Measurements from ENCODE around the gene SPAG9. TPM values are rescaled to one million over a fixed set of nuclear protein-coding genes. Genes with fewer than 3 reads are reported as not detected.

Gene SPAG9
- total RNA-seq, 1 experiment from 2014 or later = 54.3 TPM

GRCh38 chr17:51000835-51001638, 119.6 kb downstream of the SPAG9 start:
- Mint-ChIP-seq H3K4me1 (no peaks in the 10 kb centered on the region), H3K4me3 (no peak overlapping the region), H3K27ac (peak overlapping the region in 1 of 3 experiments; percentile 67; a peak in 1 of 7 replicates), H3K36me3 (ENCODE audit: insufficient read depth in 1 of 3, low read depth in 3 of 3) (peaks cover 15 to 51% (median 38%) of the 10 kb centered on the region in 3 experiments; a peak in 6 of 7 replicates), H3K27me3 (ENCODE audit: low read depth) (no peaks in the 10 kb centered on the region), H3K9me3 (no peaks in the 10 kb centered on the region)
- H3K79me1 ChIP-seq (ENCODE audit: insufficient read depth, low read depth, low read length, poor library complexity, severe bottlenecking) = no peaks in the 10 kb centered on the region
- H3K4me2 ChIP-seq (ENCODE audit: insufficient read depth, insufficient read length, low read length) = no peak overlapping the region
- H3K14ac ChIP-seq (ENCODE audit: insufficient read depth, low read length) = no peak overlapping the region
- TF ChIP-seq CTCF (conservative IDR thresholded peaks at IDR 0.05) = peak; percentile 78
- no peaks in the 10 kb centered on the region for H4K20me1 ChIP-seq (ENCODE audit: control insufficient read depth, insufficient read depth, insufficient read length)
- no peak overlapping the region for H2BK5ac ChIP-seq (ENCODE audit: insufficient read length, low read length)
- no peak overlapping the region for H3K23ac ChIP-seq (ENCODE audit: insufficient read length, low read depth, low read length)
- H3K79me2 ChIP-seq (ENCODE audit: insufficient read depth, low read length) = no peaks in the 10 kb centered on the region
- H3K4me1 ChIP-seq (ENCODE audit: insufficient read depth, low read length) = no peaks in the 10 kb centered on the region
- no peak for DNase-seq
- no peak overlapping the region for H2BK20ac ChIP-seq (ENCODE audit: low read depth, low read length, poor library complexity, severe bottlenecking)
- no peak overlapping the region for H3K4ac ChIP-seq (ENCODE audit: low read depth, low read length)
- H2BK12ac ChIP-seq (ENCODE audit: insufficient read length, low read depth, low read length) = no peak overlapping the region
- no peak overlapping the region for H4K8ac ChIP-seq (replicated peaks; ENCODE audit: insufficient read length, low read depth, low read length)
- no peak overlapping the region for H3K18ac ChIP-seq (ENCODE audit: insufficient read length, low read depth, low read length)
- H3T11ph ChIP-seq (ENCODE audit: low read length) = no peak overlapping the region
- no peak overlapping the region for H2AFZ ChIP-seq (ENCODE audit: low read length)
- no peak overlapping the region for H4K5ac ChIP-seq (ENCODE audit: insufficient read length, low read depth, low read length)
- no peaks in the 10 kb centered on the region for H3K9me3 ChIP-seq (ENCODE audit: control insufficient read depth, low read depth, low read length)
- H2AK5ac ChIP-seq (ENCODE audit: insufficient read length, low read length) = no peak overlapping the region
- H2BK15ac ChIP-seq (ENCODE audit: low read depth, low read length) = no peak overlapping the region
- H4K91ac ChIP-seq (ENCODE audit: insufficient read length, low read depth, low read length) = no peak overlapping the region
- no peak overlapping the region for H2BK120ac ChIP-seq (ENCODE audit: low read depth, low read length, poor library complexity, severe bottlenecking)
- no peaks in the 10 kb centered on the region for H3K23me2 ChIP-seq (ENCODE audit: insufficient read length, low read depth, low read length, poor library complexity, severe bottlenecking)
- H3K27me3 ChIP-seq (ENCODE audit: insufficient read depth, low read length) = no peaks in the 10 kb centered on the region
- H3K56ac ChIP-seq (ENCODE audit: insufficient read length, low read depth, low read length) = no peak overlapping the region
- no peak overlapping the region for H3K27ac ChIP-seq (ENCODE audit: insufficient read length, low read depth, low read length)
- no CpG with 5 or more reads among the region's 1 CpG for WGBS (ENCODE audit: extremely low coverage, insufficient read length, low lambda C conversion rate)
- no peak overlapping the region for H3K9ac ChIP-seq (ENCODE audit: extremely low read depth, insufficient read length, low read length)

Data from H9 (cell line).